Muscle of back (tissue), 11 donors: ENCODE data around the gene DSG4. TPM values are rescaled to one million over a fixed set of nuclear protein-coding genes. Genes with fewer than 3 reads are reported as not detected.

Experiments
- DNase-seq, 3 donors: peaks; one replicate each; pipeline versions ENCODE4 v3.0.0 to v3.0.0-alpha.2; 2013
- polyA plus RNA-seq, 10 donors: library from polyadenylated mRNA; unstranded; fragments of 120-200 nt; gene quantifications; one replicate each; pipeline ENCODE4 v1.2.1, GENCODE V29; 2013; ENCODE audit not compliant: insufficient read length in 10 of 10

Gene DSG4
- polyA plus RNA-seq, 10 donors: not detected

- DNase-seq: no peak
Observed at GRCh38 chr18:31409276-31409675, 32.7 kb downstream of the DSG4 start.

- no peak for DNase-seq
Observed at GRCh38 chr18:31410716-31411483, 34.3 kb downstream of the DSG4 start.

DNA sequence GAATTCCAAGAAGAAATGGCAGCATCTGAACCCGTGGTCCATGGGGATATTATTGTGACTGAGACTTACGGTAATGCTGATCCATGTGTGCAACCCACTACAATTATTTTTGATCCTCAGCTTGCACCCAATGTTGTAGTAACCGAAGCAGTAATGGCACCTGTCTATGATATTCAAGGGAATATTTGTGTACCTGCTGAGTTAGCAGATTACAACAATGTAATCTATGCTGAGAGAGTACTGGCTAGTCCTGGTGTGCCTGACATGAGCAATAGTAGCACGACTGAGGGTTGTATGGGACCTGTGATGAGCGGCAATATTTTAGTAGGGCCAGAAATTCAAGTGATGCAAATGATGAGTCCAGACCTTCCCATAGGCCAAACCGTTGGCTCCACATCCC lies 36.6 kb downstream of the DSG4 start:
- DNase-seq: no peak

DNA sequence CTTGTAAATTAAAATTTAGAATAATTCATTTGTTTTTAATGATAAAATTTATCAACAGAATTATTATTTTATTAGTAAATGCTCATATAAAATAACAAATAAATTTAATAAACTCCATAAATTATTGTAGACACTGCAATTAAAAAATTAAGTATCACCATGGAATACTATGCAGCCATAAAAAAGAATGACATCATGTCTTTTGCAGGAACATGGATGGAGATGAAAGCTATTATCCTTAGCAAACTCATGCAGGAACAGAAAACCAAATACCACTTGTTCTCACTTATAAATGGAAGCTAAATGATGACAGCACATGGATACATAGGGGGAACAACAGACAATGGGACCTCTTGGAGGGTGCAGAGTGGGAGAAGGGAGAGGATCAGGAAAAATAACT lies 41.3 kb downstream of the DSG4 start:
- no peak for DNase-seq

DNA sequence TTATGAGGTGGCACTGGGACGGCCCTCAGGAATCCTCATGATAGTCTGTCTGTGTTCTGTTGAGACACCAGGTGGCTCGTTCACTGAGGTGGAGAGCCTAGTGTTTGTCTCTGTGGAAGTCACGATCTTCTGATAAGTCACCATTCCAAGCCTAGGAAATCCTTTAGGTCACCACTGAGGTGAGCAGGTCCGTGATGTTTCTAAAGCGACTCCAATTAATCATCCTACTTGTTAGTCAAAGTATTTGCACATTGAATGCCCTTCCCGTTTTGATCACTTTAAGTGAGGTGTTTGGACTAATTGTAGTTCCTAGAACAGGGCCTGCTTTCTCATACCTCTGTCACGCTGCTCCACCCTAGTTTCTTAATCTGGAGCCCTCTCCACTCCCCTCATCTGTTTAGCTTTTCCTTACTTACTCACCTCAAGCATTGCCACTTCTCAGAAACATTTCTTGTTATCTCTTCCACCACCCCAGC lies 42.9 kb downstream of the DSG4 start:
- no peak for DNase-seq

- DNase-seq: no peak
Observed at GRCh38 chr18:31420032-31420431, 43.5 kb downstream of the DSG4 start.

- DNase-seq: no peak
Observed at GRCh38 chr18:31420524-31420923, 43.9 kb downstream of the DSG4 start.

DNA sequence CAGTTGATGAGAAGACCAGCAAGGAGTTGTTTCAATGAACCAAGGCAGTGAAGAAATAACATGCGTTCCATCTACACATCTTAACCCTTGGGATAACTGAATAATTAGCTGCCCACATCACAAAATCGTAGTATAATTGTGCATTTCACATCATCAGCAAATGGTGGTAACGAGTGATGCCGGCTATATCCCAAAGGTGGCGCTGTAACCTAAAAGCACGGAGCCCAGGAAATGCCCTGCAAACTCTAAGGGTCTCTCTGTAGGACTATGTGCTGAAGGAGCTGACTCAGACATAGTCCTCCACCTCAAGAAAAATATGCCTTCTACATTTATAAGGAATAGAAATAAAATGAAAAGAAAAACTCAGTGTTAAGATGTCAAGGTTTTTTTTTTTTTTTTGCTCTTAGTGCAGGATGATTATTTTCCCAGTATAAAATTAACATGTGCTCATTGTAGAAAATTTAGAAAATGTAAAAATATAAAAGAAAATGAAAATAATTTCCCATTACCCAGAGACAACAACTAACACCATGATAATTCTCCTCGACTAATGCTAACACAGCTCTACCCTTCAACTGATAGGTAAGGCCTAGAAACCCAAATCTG lies 47.9 kb downstream of the DSG4 start:
- DNase-seq: peak in 1 of 3 donors; percentile 5

- DNase-seq: no peak
Observed at GRCh38 chr18:31426021-31426420, 49.4 kb downstream of the DSG4 start.

DNA sequence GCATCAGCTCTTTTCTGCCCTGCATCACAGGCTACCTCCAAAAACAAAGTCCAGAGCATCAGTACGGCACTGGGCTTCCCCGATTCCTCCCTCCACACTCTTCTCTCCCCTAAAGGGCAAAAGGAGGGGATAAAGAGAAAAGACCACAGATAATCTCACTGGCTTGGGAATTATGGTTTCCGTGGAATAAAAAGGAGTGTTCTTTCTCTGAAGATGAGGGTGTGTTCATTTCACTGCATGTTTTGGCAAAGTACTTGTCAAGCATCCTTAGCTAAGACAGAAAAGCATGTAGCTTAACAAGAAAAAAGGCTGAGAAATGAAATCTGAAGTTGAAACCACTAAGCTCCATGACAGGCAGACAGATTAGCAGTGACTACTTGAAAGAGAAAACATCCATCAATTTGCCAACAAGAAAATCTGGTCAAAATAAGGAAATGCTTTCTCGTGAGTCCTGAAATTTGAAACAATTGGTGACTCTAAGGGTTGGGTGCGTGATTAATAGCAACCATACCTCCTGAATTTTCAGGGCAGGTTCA lies 50.4 kb downstream of the DSG4 start:
- no peak for DNase-seq

GRCh38 chr18:31428211-31428610 lies 51.6 kb downstream of the DSG4 start:
- no peak for DNase-seq

GRCh38 chr18:31429623-31430022 lies 53.0 kb downstream of the DSG4 start:
- DNase-seq: no peak

DNA sequence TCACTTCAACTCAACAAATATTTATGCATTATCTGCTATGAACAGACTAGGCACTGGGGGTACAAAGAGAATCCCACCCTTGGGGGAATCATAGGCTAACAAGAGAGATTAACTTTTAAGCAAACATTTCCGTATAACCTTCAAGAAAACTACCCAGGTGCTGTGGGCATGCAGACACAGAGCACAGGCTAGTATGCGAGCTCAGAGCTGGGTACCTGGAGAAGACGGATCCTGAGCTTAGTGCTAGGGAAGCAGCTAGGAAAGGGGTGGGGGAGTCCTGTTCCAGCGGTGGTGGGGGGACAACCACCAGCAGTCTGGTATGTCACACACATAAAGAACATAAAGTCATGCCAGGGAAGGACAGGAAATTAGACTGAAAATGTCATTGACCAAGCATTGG lies 53.5 kb downstream of the DSG4 start:
- DNase-seq: no peak

DNA sequence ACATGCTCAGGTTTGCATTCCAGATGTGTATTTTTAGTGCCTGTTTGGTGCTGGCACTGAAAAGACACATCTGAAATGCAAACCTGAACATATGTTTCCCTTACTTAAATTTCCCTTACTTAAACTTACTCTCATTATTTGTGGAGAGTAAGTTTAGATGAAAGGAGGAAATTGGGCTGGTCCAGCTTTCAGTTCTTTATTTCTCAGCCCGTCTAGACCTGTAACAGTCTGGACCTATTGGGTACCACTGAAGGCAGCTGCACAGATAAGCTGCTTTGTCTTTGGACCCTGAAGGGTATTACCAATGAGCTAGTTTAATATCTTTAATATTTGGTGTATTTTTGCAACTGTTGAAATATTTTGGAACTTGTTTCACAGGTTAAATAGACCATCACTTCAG lies 54.0 kb downstream of the DSG4 start:
- no peak for DNase-seq

DNA sequence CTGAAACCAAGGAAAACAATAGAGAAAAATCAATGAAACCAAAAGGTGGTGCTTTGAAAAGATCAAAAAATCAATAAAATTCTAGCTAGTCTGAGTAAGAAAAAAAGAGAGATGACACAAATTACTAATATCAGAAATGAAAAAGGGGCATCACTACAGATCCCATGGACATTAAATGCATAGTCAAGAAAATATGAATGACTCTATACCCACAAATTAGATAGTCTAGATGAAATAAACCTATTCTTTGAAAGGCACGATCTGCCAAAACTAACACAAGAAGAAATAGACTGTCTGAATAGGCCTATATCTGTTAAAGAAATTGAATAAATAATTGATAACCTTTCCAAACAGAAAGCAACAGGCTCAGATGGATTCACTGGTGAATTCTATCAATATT lies 55.7 kb downstream of the DSG4 start:
- no peak for DNase-seq

DNA sequence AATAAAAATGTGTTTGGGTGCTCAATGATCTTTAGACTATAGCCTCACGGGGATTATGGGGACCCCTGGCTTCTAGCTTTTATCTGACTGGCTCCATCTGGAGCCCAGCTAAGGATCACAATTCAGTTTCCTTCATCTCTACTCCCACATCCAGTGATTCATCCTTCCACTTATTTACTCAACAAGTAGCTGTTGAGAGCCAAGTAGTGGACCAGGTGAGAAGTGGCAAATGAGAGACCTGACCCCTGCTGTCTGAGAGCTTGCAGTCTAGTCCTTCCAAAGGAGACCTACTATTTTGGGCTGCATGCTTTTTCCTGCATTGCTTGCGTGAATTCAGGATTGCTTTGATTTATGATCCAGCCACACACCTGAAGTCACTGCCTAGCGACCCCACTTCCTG lies 60.2 kb downstream of the DSG4 start:
- no peak for DNase-seq

- no peak for DNase-seq
Observed at GRCh38 chr18:31438402-31438801, 61.8 kb downstream of the DSG4 start.

DNA sequence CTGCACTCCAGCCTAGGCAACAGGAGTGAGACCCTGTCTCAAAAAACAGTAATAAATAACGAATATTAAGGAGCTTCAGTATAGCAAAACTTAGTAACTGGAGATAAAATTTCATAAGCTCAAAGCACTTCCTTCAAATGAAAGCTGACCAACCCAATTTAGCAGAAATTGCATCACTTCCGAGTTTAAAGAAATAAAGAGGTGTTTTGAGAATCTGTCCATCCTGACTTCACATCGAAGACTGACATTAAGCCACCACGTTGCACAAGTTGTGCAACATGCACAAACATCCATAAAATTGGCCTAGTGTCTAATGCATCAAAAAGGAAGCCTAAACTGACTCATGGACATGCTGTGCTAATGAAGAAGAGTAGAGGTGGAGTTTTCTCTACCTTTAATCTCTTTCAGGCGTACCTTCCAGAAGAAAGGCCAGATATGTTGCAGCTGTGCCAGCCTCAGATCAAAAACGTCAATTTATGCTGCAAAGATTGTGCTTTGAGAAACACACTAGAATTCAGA lies 63.3 kb downstream of the DSG4 start:
- DNase-seq: no peak

GRCh38 chr18:31440787-31441186 lies 64.2 kb downstream of the DSG4 start:
- DNase-seq: no peak

DNA sequence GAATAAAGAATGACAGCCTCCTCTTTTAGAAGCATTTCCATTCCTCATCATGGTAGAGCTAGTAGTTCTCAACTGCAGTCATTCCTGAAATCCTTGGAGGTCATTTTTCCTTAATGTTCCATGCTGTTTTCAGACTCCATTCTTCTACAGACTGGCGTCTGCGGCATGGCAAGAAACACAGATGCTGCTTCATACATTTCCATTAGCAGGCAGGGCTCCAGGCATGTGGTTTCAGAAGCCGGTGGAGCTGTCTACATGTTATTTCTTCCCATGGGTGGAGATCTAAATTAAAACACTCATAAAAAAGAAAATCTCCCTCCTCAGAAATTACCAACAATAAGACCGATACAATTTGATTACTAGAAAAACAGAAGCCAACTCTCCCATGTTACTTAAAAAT lies 64.9 kb downstream of the DSG4 start:
- DNase-seq: no peak

GRCh38 chr18:31444142-31444541 lies 67.6 kb downstream of the DSG4 start:
- no peak for DNase-seq

DNA sequence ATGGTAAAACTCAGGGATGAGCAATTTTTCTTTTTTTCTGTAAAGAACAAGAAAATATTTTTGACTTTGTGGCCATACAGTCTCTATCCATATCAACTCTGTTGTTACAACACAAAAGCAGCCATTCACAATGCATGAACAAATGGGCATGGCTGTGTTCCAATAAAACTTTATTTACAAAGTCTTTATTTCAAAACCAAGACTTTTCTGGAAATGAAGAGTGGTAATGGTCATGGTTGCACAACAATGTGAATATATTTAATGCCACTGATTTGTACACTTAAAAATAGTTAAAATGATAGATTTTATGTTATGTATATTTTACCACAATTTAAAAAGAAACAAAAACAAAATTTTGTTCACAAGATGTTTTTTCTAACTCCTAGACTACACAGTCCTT lies 69.3 kb downstream of the DSG4 start:
- DNase-seq: no peak

DNA sequence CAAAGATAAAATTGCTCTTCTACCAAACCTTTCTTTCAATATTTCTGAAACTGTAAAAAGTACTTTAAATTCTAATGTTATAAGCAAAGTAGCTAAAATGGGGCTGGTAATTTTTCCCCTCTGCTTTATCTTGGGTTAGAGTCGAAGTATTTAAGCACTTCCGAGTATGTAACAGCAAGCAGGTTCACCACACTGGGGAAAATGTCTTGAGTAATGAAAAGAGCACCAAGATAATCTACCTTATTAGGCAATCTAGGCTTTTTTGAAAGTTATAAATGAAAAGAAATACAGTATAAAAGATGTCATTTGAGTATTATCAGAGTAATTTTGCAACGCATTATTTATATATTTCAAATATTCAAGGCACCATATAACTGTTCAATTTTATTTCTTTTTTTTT lies 70.3 kb downstream of the DSG4 start:
- no peak for DNase-seq
